Activated CD4-positive, alpha-beta T cell treated with anti-CD3 and anti-CD28 coated beads, Interleukin-2, amount 50 U/mL, for 16 hours (primary cell): ENCODE measurements around the gene AMPH.
"Not testable (repeated sequence)": the region's sequence is repeated elsewhere in the genome, so short reads cannot be mapped to it uniquely, and the experiment has no call there.

Experiments
- DNase-seq: peaks from one replicate; pipeline ENCODE4 v3.0.0-alpha.2; 2020

AMPH gene

DNA sequence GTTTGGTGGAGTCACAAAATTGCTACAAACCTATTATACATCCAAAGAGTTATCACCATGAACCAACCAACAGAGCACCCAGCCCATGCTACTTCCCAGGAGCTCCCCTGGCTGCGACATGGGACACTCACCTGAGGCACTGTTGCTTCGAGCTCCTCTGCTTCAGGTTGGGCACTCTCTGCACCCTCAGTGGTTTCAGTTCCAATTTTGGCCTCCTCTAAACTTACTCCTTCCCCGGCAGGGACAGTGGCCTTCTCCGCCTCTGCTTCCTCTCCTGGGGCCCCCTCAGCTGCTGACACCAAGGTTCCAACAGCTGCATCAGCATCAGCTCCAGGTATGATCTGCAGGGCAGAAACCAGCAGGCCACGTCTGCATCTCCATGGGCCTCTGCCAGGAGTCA, 237.3 kb downstream of the AMPH start:
- no peak for DNase-seq

DNA sequence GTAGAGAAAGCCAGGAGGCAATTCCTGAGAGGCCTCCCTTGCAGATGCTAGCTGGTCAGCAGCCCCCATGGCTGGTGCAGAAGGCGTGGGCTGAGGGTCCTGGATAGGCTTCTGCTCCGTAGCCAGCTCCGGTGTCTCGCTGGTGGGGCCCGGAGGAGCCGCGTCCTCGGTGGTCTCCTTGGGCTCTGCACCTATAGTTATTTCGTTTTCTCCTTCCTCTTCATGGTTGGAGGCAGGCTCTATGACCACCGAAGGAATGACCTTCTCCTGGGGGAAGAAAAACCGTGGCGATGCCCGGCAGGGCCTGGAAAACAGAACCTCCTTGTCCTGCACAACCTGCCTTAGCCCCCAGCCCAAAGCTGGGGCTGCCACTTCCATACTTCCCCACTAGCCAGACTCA, 239.4 kb downstream of the AMPH start:
- no peak for DNase-seq

DNA sequence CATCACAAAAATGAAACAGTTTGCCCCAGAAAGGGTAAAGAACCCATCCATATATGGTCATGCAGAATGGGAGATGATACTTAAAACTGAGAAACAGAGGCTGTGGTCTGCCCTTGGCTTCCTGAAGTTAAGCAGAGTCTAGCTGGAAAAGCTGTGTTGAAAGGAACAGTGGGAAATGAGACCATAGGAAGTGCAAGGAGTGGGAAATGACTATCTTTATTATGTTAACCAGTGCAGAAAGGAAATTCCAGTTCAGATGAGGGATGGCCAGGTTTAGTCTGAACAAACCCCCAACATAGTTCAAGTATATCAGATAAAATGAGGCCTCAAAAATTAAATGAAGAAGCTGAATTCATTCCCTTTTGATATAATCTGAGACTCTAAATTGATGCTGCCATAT, 245.5 kb downstream of the AMPH start:
- no peak for DNase-seq

DNA sequence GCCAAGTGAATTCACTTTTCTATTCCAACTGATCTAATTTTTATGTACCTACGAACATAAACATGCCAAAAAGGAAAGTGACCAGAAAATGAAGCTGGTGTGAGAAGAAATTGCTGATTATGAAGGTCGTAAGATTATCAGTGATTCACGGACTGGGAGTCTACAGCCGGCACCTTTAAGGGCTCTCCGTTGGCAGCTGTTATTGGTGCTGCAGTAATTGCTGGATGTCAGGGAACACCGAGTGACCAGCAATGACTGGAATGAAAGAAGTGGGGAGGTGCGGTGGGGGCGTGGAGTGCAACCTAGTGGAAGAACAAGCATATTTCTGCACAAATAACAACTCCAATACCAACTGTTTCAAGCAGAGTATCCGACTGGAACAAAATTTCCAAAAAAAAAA, 247.9 kb downstream of the AMPH start:
- no peak for DNase-seq

DNA sequence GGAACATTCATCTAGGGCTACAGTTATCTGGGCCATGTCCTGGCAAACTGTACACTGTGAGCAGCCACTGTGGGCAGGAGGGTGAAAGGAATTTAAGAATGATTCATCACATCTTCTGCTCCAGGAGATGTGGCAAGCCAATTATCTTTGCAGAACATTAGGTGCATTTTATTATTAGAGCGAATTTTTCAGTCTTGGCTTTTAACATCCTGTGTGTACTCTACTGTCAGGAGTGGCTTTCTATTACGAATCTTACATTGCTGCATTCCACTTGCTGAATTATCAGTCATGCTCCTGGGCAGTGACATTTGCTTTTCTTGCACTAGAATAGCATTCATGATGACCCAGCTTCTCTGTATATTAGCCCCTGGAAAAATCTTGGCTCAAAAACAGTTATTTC, 248.5 kb downstream of the AMPH start:
- DNase-seq: no peak

DNA sequence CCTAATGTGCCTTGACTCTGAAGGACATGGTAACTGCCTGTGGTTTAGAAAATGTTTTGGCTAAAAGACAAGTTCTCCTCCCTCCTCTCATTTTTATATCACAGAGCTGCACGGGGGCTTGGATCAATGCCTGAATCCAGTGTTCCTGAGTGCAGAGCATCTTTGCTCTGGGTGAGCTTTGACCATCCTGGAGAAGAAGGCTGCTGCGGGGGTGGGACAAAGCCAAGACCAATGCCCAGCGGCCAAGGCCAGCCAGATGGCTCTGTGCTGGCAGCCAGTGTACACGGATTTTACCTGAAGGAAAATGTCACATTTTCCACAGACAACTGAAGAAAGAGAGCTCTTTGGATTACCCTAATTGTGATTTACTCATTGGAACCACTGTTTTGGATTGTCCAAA, 255.7 kb downstream of the AMPH start:
- DNase-seq: no peak

DNA sequence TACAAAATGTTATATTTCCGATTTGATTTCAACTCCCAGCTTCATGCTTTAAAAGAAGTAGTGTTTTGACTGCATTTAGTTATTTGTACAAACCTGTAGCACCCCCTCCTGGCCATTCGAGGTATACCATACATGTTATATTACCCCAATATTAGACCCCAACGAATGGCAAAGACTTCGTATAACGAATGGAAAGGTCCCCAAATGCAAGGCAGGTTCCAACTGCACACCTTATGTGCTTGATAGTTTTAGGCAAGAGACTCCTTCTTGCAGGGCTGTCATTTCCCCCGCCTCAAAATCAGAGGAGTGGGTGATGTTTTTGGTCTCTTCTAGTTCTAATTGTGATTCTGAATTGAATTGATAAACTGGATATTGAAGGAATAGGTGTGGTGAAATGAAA, 256.7 kb downstream of the AMPH start:
- peak; percentile 53 for DNase-seq

DNA sequence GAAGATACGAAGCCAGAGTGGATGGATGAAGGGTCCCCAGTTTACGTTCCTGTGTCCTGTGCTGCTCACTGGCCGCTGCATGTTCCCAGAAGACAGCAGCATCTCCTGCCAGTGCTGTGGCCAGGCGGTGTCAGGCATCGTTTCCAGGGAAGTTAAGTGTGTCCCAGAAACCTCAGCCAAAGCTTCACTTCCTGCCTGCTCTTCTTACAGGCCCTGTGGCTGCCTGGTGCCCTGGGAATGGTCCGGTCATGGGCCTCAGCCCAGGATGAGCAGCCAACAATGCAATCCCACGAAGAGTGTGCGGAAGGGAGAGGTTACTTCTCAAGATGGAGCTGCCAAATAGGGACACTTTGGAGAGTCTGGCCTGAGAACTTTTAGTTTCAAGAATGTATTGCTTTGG, 258.0 kb downstream of the AMPH start:
- DNase-seq: no peak

DNA sequence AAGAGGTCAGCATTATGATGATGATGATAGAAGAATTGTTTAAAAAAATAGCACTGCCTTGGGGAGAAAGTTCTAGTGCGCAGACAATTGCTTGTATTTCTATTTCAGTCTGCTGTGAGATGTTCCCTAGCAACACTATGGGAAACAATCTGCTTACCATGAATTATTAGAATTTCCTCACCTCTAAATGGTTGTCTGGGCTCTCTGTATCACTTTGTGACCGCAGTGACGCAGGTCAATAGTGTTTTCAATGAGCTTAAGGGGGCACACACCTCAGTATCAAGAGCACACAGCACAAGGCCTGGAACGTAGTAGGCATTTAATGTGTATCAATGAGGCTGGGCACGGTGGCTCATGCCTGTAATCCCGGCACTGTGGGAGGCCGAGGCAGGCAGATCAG, 258.9 kb downstream of the AMPH start:
- no peak for DNase-seq

DNA sequence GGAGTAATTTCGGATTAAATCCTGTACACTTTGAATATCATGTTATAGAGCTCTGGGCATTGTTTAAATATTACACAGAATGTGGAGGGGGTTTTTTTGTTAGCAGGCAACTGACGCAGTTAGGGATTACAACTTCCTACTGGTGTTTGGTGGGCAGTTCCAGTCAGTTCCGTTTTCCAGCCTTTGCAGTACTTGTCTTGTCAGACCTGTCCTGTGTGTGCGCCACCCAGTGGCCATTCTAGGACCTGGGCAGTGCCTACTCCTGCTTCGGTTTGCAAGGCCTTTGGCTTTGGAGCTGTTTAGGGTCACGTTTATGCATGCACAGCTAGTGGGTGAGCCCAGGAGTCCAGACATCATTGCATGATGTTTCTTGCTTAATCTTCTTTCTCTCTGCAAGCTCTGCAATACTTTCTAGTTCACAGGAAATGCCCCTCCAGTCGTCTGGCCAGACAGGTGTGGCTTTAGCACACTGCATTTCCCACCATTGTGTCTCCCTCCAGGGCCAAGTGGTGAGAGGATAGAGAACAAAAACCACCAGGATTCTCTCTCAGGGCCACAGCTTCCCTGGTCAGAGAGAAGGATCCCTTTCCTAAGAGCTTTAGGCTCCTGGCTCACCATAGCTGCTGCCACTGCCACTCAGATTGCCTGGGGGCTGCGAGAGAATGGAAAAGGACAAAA, 261.2 kb downstream of the AMPH start:
- DNase-seq: peak; percentile 70

DNA sequence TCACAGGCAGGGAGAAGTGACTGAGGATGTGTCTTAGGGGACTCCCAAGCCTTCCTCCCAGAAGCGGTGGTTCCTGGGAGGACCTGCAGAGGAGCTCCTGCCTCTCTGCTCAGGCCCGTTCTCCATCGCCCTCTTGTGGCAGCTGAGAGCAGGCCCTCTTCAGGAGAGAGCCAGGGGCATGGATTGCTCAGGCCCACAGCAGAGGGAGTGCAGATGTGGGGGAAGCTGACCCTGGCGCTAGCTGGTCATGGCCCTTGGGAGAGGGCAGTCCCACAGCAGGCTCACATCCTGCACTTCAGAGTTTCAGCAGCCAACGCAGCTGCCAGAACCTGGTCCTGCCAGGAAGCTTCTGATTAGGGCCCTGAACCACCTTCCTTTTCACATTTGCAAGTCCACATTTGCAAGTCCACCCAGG, 263.0 kb downstream of the AMPH start:
- peak; percentile 87 for DNase-seq

DNA sequence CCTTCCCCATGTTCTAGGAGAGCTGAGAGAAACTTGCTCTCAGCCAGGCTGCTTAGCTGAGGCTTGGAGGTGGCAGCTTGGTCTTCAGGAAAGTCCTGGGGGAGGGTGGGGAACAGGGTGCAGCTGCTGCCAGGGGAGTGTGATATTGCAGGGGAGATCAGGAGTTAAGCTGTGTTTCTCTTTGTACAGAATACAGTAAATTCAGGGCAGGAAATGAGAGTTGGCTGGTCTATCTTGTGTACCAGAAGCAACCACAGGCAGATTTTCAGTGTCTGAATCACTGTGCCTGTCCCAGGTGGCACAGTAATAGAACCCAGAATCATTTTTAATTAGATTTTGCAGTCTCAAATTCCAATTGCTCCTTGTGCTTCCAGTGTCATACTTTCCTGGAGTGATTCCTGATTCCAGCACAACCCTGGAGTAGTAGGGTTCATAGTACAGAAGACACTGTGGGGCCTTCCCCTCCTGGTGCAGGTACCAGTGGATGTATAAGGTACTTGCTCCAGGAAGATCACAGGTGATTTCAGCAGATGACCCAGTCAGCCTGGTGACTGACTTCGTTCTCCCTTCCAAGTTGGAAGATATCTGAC, 263.8 kb downstream of the AMPH start:
- DNase-seq: peak; percentile 76

DNA sequence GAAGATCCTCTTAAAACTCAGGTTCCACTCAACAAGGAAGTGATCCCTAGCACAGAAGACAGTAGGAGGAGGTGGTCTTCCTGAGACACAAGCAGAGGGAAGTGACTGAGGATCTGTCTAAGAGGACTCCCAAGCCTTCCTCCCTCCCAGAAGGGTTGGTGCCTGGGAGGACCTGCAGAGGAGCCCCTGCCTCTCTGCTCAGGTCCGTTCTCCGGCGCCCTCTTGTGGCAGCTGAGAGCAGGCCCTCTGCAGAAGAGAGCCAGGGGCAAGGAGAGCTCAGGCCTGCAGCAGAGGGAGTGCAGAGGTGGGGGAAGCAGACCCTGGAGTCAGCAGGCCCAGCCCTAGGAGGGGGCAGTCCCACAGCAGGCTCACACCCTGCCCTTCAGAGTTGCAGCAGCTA, 267.8 kb downstream of the AMPH start:
- DNase-seq: peak; percentile 82

DNA sequence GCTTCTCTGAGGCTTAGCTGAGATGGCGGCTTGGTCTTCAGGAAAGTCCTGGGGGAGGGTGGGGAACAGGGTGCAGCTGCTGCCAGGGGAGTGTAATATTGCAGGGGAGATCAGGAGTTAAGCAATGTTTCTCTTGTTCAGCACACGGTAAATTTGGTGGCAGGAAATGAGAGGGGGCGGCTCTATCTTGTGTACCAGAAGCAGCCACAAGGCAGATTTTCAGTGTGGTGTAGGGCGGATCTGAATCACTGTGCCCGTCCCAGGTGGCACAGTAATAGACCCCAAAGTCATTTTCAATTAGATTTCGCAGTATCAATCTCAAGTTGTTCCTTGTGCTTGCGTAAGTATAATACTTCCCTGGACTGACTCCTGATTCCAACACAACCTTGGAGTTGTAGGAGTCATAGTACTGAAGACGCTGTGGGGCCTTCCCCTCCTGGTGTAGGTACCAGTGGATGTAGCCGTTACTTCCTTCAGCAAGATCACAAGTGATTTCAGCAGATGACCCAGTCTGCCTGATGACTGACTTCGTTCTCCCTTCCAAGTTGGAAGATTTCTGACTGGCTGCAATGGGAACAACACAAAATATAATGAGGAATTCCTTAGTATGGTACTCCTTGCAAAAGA, 268.4 kb downstream of the AMPH start:
- peak; percentile 79 for DNase-seq

DNA sequence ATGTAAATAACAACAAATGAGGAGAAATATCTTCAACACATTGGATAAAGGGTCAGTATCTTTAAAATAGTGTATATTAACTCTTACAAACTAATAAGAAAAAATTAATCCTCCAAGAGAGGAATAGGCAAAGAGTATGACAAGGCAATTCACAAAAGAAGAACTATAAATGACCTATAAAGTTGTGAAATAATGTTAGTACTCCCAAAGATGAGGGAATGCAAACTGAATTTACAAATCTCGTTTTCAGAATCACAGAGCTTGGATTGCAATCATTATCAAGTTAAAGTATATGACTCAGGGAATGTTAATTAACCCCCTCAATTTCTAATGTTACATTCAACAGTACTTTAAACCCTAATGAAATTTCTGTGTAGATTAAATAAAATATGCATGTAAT, 270.4 kb downstream of the AMPH start:
- DNase-seq: no peak

DNA sequence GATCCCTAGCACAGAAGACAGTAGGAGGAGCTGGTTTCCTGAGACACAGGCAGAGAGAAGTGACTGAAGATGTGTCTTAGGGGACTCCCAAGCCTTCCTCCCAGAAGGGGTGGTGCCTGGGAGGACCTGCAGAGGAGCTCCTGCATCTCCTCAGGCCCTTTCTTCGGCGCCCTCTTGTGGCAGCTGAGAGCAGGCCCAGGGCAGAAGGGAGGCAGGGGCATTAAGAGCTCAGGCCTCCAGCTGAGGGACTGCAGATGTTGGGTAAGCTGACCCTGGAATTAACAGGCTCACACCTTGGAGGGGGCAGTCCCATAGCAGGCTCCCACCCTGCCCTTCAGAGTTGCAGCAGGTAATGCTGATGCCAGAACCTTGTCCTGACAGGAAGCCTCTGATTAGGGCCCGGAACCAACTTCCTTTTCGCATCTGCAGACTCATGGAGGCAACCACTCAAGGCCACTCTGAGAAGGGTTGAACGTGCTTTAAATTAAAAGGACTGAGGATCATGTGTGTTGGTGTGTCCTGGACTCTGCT, 272.0 kb downstream of the AMPH start:
- DNase-seq: peak; percentile 88

DNA sequence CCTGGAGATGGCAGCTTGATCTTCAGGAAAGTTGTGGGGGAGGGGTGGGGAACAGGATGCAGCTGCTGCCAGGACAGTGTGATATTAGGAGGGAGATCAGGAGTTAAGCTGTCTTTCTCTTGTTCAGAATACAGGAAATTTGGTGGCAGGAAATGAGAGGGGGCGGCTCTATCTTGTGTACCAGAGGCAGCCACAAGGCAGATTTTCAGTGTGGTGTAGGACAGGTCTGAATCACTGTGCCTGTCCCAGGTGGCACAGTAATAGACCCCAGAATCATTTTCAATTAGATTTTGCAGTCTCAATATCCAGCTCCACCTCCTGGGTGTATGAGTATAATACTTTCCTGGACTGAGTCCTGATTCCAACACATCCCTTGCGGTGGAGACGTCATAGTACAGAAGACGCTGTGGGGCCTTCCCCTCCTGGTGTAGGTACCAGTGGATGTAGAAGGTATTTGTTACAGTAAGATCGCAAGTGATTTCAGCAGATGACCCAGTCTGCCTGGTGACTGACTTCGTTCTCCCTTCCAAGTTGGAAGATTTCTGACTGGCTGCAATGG, 272.8 kb downstream of the AMPH start:
- DNase-seq: peak; percentile 70

DNA sequence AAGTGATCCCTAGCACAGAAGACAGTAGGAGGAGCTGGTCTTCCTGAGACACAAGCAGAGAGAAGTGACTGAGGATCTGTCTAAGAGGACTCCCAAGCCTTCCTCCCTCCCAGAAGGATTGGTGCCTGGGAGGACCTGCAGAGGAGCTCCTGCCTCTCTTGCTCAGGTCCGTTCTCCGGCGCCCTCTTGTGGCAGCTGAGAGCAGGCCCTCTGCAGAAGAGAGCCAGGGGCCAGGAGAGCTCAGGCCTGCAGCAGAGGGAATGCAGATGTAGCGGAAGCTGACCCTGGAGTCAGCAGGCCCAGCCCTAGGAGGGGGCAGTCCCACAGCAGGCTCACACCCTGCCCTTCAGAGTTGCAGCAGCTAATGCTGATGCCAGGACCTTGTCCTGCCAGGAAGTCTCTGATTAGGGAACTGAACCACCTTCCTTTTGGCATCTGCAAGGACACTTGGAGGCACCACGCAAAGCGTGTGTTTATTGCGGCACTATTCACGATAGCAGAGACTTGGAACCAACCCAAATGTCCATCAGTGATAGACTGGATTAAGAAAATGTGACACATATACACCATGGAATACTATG, 276.8 kb downstream of the AMPH start:
- DNase-seq: peak; percentile 74

DNA sequence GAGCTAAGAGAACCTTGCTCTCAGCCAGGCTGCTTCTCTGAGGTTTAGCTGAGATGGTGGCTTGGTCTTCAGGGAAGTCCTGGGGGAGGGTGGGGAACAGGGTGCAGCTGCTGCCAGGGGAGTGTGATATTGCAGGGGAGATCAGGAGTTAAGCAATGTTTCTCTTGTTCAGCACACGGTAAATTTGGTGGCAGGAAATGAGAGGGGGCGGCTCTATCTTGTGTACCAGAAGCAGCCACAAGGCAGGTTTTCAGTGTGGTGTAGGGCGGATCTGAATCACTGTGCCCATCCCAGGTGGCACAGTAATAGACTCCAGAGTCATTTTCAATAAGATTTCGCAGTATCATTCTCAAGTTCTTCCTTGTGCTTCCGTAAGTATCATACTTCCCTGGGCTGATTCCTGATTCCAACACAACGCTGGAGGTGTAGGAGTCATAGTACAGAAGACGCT, 277.7 kb downstream of the AMPH start:
- DNase-seq: peak; percentile 75

DNA sequence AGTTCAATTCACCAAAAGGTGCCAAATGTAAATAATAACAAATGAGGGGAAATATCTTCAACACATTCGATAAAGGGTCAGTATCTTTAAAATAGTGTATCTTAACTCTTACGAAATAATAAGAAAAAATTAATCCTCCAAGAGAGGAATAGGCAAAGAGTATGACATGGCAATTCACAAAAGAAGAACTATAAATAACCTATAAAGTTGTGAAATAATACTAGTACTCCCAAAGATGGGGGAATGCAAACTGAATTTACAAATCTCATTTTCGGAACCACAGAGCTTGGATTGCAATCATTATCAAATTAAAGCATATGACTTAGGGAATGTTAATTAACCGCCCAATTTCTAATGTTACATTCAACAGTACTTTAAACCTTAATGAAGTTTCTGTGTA, 279.6 kb downstream of the AMPH start:
- no peak for DNase-seq

DNA sequence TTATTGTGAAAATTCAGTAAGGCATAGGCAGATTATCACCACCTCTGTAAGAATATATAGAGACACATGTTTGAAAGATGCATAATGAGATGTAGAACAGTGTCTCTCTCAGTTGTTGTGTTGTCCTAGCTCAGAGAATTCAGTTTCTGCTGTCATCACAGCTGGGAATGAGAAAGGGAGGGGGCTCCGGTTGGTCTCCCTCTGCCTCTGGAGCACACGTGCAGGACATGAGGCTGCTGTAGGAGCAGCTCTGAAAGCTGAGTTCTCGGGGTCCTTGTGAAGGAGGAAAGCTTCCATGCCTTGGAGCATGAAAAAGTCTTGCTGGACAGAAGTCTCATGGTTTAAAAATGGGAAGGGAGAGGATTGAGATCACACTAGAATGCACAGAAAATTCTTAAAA, 280.4 kb downstream of the AMPH start:
- not testable (repeated sequence) for DNase-seq

DNA sequence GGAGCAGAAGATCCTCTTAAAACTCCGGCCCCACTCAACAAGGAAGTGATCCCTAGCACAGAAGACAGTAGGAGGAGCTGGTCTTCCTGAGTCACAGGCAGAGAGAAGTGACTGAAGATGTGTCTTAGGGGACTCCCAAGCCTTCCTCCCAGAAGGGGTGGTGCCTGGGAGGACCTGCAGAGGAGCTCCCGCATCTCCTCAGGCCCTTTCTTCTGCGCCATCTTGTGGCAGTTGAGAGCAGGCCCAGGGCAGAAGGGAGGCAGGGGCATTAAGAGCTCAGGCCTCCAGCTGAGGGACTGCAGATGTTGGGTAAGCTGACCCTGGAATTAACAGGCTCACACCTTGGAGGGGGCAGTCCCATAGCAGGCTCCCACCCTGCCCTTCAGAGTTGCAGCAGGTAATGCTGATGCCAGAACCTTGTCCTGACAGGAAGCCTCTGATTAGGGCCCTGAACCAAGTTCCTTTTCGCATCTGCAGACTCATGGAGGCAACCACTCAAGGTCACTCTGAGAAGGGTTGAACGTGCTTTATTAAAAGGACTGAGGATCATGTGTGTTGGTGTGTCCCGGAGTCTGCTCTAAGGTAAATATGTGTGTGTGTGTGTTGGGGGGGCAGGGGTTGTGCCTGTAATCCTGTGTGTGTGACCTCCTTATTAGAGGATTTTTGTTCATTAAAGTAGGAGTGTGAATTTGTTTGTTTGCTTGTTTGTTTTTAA, 281.1 kb downstream of the AMPH start:
- DNase-seq: peak; percentile 85
